GM12878 (cell line): ENCODE results near the gene TBP. TPM values are rescaled to one million over a fixed set of nuclear protein-coding genes. Genes with fewer than 3 reads are reported as not detected.

Source experiments
- ATAC-seq: fragments of 200-7000 bp; cut with Tn5 transposase; 3 replicates; pipeline ENCODE4 v1.9.1; 2020; ENCODE audit warnings: mild to moderate bottlenecking, moderate library complexity
- BruUV-seq: library from RNA; stranded (reverse); fragments of 400-500 nt; replicated peaks from 2 replicates; lab custom pipeline; 2021; lab: Mats Ljungman, UMichigan
- CTCF ChIA-PET: fragments of 300-600 bp; sonication (Branson Sonifier 250); formaldehyde crosslinking; extraction: SDS; loops from one replicate; lab custom pipeline; 2021; ENCODE audit warnings: inconsistent platforms; lab: Yijun Ruan, JAX
- POLR2A ChIA-PET: fragments of 350-600 bp; formaldehyde crosslinking; extraction: SDS; loops from one replicate; lab custom pipeline; 2021; ENCODE audit warnings: inconsistent platforms; lab: Charles Lee
- RAD21 ChIA-PET: fragments of 300-600 bp; sonication (Branson Sonifier 250); formaldehyde crosslinking; loops from one replicate; lab custom pipeline; 2023; ENCODE audit warnings: antibody characterized with exemption; ENCODE audit not compliant: unreplicated experiment; lab: Charles Lee
- SMC1A ChIA-PET: fragments of 300-600 bp; sonication (Branson Sonifier 250); formaldehyde crosslinking; loops from one replicate; lab custom pipeline; 2023; ENCODE audit not compliant: unreplicated experiment, uncharacterized antibody; lab: Charles Lee
- DNase-seq: peaks from one replicate; pipeline ENCODE4 v3.0.0-alpha.2; 2011; ENCODE audit warnings: low read depth, low spot score
- FAIRE-seq: peaks from 3 replicates; lab custom pipeline; 2011; peaks lifted over from hg19 to GRCh38; lab: Jason Lieb, UNC
- H2AFZ ChIP-seq: 2 replicates; pipeline ENCODE4 v1.6.0; 2011; ENCODE audit warnings: low read depth, low read length, control low read depth; ENCODE audit not compliant: control insufficient read depth
- H3K27ac ChIP-seq: 2 replicates; pipeline ENCODE4 v1.5.1; 2011; ENCODE audit warnings: control low read depth; ENCODE audit not compliant: control insufficient read depth, insufficient read depth
- H3K27me3 ChIP-seq, 2 experiments: replicated peaks in 1 of 2; 2 replicates each; pipeline versions ENCODE4 v1.6.0 to v1.6.1; 2011; ENCODE audit warnings: low read length in 1 of 2; ENCODE audit not compliant: control insufficient read depth in 2 of 2, insufficient read depth in 2 of 2
- H3K36me3 ChIP-seq, 2 experiments: 2 replicates each; pipeline ENCODE4 v1.5.1; 2011; ENCODE audit warnings: low read length in 1 of 2; ENCODE audit not compliant: control insufficient read depth in 2 of 2, insufficient read depth in 2 of 2
- H3K4me1 ChIP-seq: 2 replicates; pipeline ENCODE4 v1.6.1; 2011; ENCODE audit warnings: mild to moderate bottlenecking, low read length, moderate library complexity, mixed read lengths; ENCODE audit not compliant: control insufficient read depth, insufficient read depth
- H3K4me2 ChIP-seq: 2 replicates; pipeline ENCODE4 v1.6.0; 2011; ENCODE audit warnings: control low read depth; ENCODE audit not compliant: control insufficient read depth, insufficient read depth
- H3K4me3 ChIP-seq: fragments of 200-600 bp; sonication (generic); 2 replicates; pipeline ENCODE4 v1.5.1; 2016
- H3K79me2 ChIP-seq: 2 replicates; pipeline ENCODE4 v1.6.0; 2011; ENCODE audit warnings: low read length; ENCODE audit not compliant: control insufficient read depth, insufficient read depth
- H3K9ac ChIP-seq: 2 replicates; pipeline ENCODE4 v1.8.0; 2011; ENCODE audit warnings: low read length, control low read depth, mixed read lengths; ENCODE audit not compliant: control insufficient read depth, insufficient read depth
- H3K9me3 ChIP-seq: replicated peaks from 3 replicates; pipeline ENCODE4 v1.5.1; 2011; ENCODE audit warnings: mild to moderate bottlenecking, low read length; ENCODE audit not compliant: control insufficient read depth, insufficient read depth
- H4K20me1 ChIP-seq: 2 replicates; pipeline ENCODE4 v1.6.0; 2011; ENCODE audit not compliant: control insufficient read depth, insufficient read depth
- BACH1 ChIP-seq: fragments of 450-650 bp; IDR thresholded peaks from 2 replicates; pipeline ENCODE4 v1.6.1; 2017; ENCODE audit warnings: mild to moderate bottlenecking, borderline replicate concordance
- CTCF ChIP-seq, 3 experiments: IDR thresholded peaks in 2 of 3; conservative IDR thresholded peaks in 1 of 3; 2 replicates each; pipeline ENCODE4 v1.5.1; 2011; ENCODE audit warnings: low read depth in 3 of 3, low read length in 3 of 3, mild to moderate bottlenecking in 3 of 3, control low read depth in 2 of 3, moderate library complexity in 2 of 3, inconsistent platforms in 1 of 3, mixed read lengths in 1 of 3; ENCODE audit not compliant: control insufficient read depth in 2 of 3, insufficient read depth in 1 of 3; ENCODE audit errors: extremely low read depth in 1 of 3
- IRF3 ChIP-seq: fragments of 450-650 bp; IDR thresholded peaks from 2 replicates; pipeline ENCODE4 v1.6.1; 2014; ENCODE audit warnings: mild to moderate bottlenecking
- KDM1A ChIP-seq: fragments of 200-600 bp; sonication (generic); IDR thresholded peaks from 2 replicates; pipeline ENCODE4 v1.6.1; 2016; ENCODE audit warnings: borderline replicate concordance
- MLLT1 ChIP-seq: fragments of 450-650 bp; IDR thresholded peaks from 2 replicates; pipeline ENCODE4 v1.6.1; 2016; ENCODE audit warnings: mild to moderate bottlenecking
- MXI1 ChIP-seq: fragments of 150-350 bp; IDR thresholded peaks from 2 replicates; pipeline ENCODE4 v1.6.1; 2011; ENCODE audit warnings: low read depth, mild to moderate bottlenecking, inconsistent platforms, low read length, improper control_type of control experiment
- RAD21 ChIP-seq: IDR thresholded peaks from 2 replicates; pipeline ENCODE4 v1.6.1; 2011; ENCODE audit warnings: mild to moderate bottlenecking, low read depth, low read length, moderate library complexity; ENCODE audit not compliant: insufficient read depth
- SMC3 ChIP-seq: IDR thresholded peaks from 2 replicates; pipeline ENCODE4 v1.6.1; 2011; ENCODE audit warnings: low read length, improper control_type of control experiment, borderline replicate concordance
- SREBF2 ChIP-seq: IDR thresholded peaks from 2 replicates; pipeline ENCODE4 v1.6.1; 2012; ENCODE audit warnings: mild to moderate bottlenecking, low read length
- YY1 ChIP-seq: IDR thresholded peaks from 2 replicates; pipeline ENCODE4 v1.6.1; 2011; ENCODE audit warnings: low read depth, mild to moderate bottlenecking, low read length
- ZBTB11 ChIP-seq: fragments of 450-650 bp; formaldehyde crosslinking; IDR thresholded peaks from 2 replicates; pipeline ENCODE4 v1.5.0; 2022; ENCODE audit warnings: mild to moderate bottlenecking, missing genetic modification characterization
- WGBS: methylation state at CpG from one replicate; pipeline ENCODE4 v1.1.6; 2016; ENCODE audit warnings: low lambda C conversion rate; ENCODE audit not compliant: insufficient replicate concordance, insufficient coverage; ENCODE audit errors: missing lambda C conversion rate; 5-methylcytosine and 5-hydroxymethylcytosine counted together
- in situ Hi-C: fragments of 300-500 bp; cut with MboI; formaldehyde crosslinking; loops from 9 replicates; pipeline ENCODE4 v1.14.3; 2018; ENCODE audit warnings: mixed read lengths
- intact Hi-C: fragments of 100-400 bp; cut with micrococcal nuclease; formaldehyde crosslinking; loops from one replicate; pipeline ENCODE4 v1.14.2; 2022; ENCODE audit not compliant: unreplicated experiment
- polyA plus RNA-seq, 11 experiments: library from polyadenylated mRNA; depleted of rRNA in 4 of 11; unstranded in 6 of 11; stranded (reverse) in 5 of 11; fragments of >200 nt; fragmentation: Nextera tagmentation in 4 of 11; fragmentation: Illumina TruSeq in 1 of 11; extraction: Ambion mirVana in 4 of 11; extraction: Trizol in 1 of 11; gene quantifications; 1 replicate in 1 of 11; 2 replicates in 10 of 11; pipeline versions ENCODE4 v1.2.1 to v1.2.3, GENCODE V29; 2011 to 2016; ENCODE audit warnings: inconsistent platforms in 2 of 11, missing spikeins in 2 of 11, low read depth in 1 of 11
- total RNA-seq, 4 experiments: library from RNA; depleted of rRNA in 3 of 4; stranded (reverse); fragments of >200 nt in 3 of 4; fragmentation: Illumina TruSeq in 1 of 4; extraction: Trizol in 1 of 4; gene quantifications; 2 replicates each; pipeline versions ENCODE4 v1.2.1 to v1.2.3, GENCODE V29; 2013 to 2021

The TBP gene
- total and polyA plus RNA-seq, 10 of the 15 experiments (the other 5 are each of a cell fraction or from before 2014, with no cell fraction given), result 13.6 to 39.5 (median 26.5) TPM

GRCh38 chr6:170516783-170517616 is 37.2 kb upstream of the TBP start:
- BruUV-seq, result no TSS peak
- Histone ChIP-seq H3K9ac (no peak overlapping the region), H3K4me3 (no peak overlapping the region), H3K9me3 (no peaks in the 10 kb centered on the region), H3K4me2 (no peak overlapping the region), H3K79me2 (no peaks in the 10 kb centered on the region), H3K36me3 (no peaks in the 10 kb centered on the region), H3K4me1 (no peaks in the 10 kb centered on the region), H2AFZ (no peak overlapping the region; the same call in 1 of the 2 replicates), H3K27me3 (no peaks in the 10 kb centered on the region), H4K20me1 (no peaks in the 10 kb centered on the region), H3K27ac (no peak overlapping the region)
- ChIA-PET CTCF (interaction anchor here (0.6 to 3.3 kb wide), 42 partner anchors 9 to 802 kb away, joined by 3 to 40 read pairs (median 4); no protein-coding TSS in a partner anchor), SMC1A (interaction anchor here (0.6 to 2.6 kb wide), 29 partner anchors 10 to 795 kb away, joined by 3 to 25 read pairs (median 4); no protein-coding TSS in a partner anchor), RAD21 (interaction anchor here (0.7 to 3.3 kb wide), 28 partner anchors 9 to 1916 kb away, joined by 3 to 25 read pairs (median 4); no protein-coding TSS in a partner anchor), POLR2A (interaction anchor here (1.0 kb wide), 1 partner anchor 208 kb away, joined by 3 read pairs; no protein-coding TSS in a partner anchor)
- in situ Hi-C loops (loop anchor here (5.0 to 10.0 kb wide), 3 partner anchors 685 to 1562 kb away; no protein-coding TSS in a partner anchor), intact Hi-C loops (loop anchor here (1.0 to 5.0 kb wide), 6 partner anchors 210 to 1622 kb away; partner anchors contain the start of gene FAM120B)
- WGBS, result 0% methylated on average over 4 of the region's 4 CpGs
- TF ChIP-seq MXI1 (peak; percentile 47), CTCF (IDR thresholded peaks at IDR 0.05 in 2 of 3, conservative IDR thresholded peaks at IDR 0.05 in 1 of 3; ENCODE audit: control insufficient read depth in 2 of 3, extremely low read depth in 1 of 3, insufficient read depth in 1 of 3, low read depth in 3 of 3, low read length in 3 of 3) (peak; percentile 77 to 86 (median 80)), RAD21 (peak; percentile 95), SMC3 (peak; percentile 94), IRF3 (0 out of 2 replicates have a peak, but pooled peaks have one; percentile 13), ZBTB11 (CRISPR knock-in tag) (no peak), BACH1 (0 out of 2 replicates have a peak, but pooled peaks have one; percentile 16), KDM1A (no peak), SREBF2 (no peak), YY1 (0 out of 2 replicates have a peak, but pooled peaks have one; percentile 55), MLLT1 (no peak)
- FAIRE-seq (peak; percentile 62), DNase-seq (no peak), ATAC-seq (peak; percentile 99)
